Measurements from ENCODE around the gene BEND3. TPM values are rescaled to one million over a fixed set of nuclear protein-coding genes. Genes with fewer than 3 reads are reported as not detected.
A peak's percentile ranks its signal among the peaks of the same experiment; 100 is the strongest.
"Not testable (repeated sequence)": the region's sequence is repeated elsewhere in the genome, so short reads cannot be mapped to it uniquely, and the experiment has no call there.

Gene BEND3
- total RNA-seq, 4 donors from 2014 or later = 1.3 to 2.7 (median 2.2) TPM

DNA sequence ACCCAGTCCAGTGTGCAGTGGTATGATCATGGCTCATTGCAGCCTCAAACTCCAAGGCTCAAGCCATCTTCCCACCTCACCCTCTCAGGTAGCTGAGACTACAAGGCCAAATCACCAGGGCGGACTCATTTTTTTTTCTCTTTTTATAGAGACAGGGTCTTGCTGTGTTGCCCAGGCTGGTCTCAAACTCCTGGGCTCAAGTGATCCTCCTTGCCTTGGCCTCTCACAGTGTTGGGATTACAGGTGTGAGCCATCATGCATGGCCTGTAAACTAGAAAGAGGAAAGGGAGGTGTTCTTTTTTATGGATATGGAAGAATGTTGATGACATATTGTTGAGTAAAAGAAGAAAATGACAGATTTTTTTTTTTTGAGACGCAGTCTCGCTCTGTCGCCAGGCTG, 5.1 kb upstream of the BEND3 start:
- 99 to 100% methylated on average over 4 of the region's 4 CpGs for WGBS, 2 donors
- Histone ChIP-seq H3K4me1 (peaks cover 0 to 14% (median 7%) of the 10 kb centered on the region in 4 donors), H3K27me3 (no peaks in the 10 kb centered on the region), H3K36me3 (no peaks in the 10 kb centered on the region), H3K4me3 (no peak overlapping the region), H3K9me3 (no peaks in the 10 kb centered on the region), H3K27ac (no peak overlapping the region)
- TF ChIP-seq POLR2A (IDR thresholded peaks at IDR 0.05) = no peak
- TF ChIP-seq EP300 (IDR thresholded peaks at IDR 0.05) = no peak
- TF ChIP-seq, protein P1, sequence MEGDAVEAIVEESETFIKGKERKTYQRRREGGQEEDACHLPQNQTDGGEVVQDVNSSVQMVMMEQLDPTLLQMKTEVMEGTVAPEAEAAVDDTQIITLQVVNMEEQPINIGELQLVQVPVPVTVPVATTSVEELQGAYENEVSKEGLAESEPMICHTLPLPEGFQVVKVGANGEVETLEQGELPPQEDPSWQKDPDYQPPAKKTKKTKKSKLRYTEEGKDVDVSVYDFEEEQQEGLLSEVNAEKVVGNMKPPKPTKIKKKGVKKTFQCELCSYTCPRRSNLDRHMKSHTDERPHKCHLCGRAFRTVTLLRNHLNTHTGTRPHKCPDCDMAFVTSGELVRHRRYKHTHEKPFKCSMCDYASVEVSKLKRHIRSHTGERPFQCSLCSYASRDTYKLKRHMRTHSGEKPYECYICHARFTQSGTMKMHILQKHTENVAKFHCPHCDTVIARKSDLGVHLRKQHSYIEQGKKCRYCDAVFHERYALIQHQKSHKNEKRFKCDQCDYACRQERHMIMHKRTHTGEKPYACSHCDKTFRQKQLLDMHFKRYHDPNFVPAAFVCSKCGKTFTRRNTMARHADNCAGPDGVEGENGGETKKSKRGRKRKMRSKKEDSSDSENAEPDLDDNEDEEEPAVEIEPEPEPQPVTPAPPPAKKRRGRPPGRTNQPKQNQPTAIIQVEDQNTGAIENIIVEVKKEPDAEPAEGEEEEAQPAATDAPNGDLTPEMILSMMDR (IDR thresholded peaks at IDR 0.05) = no peak
- no peak for DNase-seq (ENCODE audit: low spot score in 2 of 2)

DNA sequence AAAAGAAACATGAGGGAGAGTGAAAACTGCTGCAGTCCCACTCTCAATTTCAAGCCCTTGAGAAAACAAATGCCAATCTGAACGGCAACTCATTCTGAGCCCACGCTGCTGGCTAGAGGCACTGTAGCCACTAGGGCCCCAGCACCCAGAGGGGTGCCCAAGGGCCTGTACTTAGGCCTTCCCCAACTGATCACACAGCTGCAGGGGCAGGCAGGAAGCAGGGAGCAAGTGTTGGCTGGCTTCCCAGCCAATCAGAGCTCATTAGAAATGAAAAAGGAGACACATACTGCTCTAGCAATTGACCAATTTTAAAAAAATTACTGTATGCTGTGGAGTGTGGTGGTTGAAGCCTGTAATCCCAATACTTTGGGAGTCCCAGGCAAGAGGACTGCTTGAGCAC, 3.7 kb upstream of the BEND3 start:
- no peaks in the 10 kb centered on the region for H3K27me3 ChIP-seq
- no peaks in the 10 kb centered on the region for H3K36me3 ChIP-seq
- no peaks in the 10 kb centered on the region for H3K9me3 ChIP-seq
- peaks cover 0 to 15% (median 8%) of the 10 kb centered on the region in 4 donors for H3K4me1 ChIP-seq
- H3K4me3 ChIP-seq = no peak overlapping the region
- no peak for DNase-seq (ENCODE audit: low spot score in 2 of 2)
- TF ChIP-seq, protein P1 (IDR thresholded peaks at IDR 0.05) = no peak
- TF ChIP-seq EP300 (IDR thresholded peaks at IDR 0.05) (no peak), POLR2A (IDR thresholded peaks at IDR 0.05) (no peak)
- WGBS, 2 donors = 34 to 58% methylated on average over 2 of the region's 2 CpGs
- H3K27ac ChIP-seq = no peak overlapping the region

DNA sequence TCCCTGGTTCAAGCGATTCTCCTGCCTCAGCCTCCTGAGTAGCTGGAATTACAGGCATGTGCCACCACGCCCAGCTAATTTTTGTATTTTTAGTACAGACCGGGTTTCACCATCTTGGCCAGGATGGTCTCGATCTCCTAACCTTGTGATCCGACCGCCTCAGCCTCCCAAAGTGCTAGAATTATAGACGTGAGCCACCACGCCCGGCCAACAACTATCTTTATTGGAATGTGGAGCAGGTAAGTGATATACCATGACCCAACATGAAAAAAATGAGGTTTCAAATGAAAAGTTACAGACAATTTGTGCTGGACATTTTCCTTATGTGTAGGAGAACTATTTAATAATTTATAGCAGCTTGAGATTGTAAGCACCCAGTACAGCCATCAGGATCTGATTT, 3.2 kb upstream of the BEND3 start:
- H3K9me3 ChIP-seq; H3K27ac ChIP-seq; DNase-seq (ENCODE audit: low spot score in 2 of 2); H3K36me3 ChIP-seq; H3K27me3 ChIP-seq; H3K4me3 ChIP-seq: not testable (repeated sequence)
- H3K4me1 ChIP-seq = peaks cover 0 to 19% (median 11%) of the 10 kb centered on the region in 4 donors
- WGBS, 2 donors = 96 to 98% methylated on average over 9 of the region's 9 CpGs

DNA sequence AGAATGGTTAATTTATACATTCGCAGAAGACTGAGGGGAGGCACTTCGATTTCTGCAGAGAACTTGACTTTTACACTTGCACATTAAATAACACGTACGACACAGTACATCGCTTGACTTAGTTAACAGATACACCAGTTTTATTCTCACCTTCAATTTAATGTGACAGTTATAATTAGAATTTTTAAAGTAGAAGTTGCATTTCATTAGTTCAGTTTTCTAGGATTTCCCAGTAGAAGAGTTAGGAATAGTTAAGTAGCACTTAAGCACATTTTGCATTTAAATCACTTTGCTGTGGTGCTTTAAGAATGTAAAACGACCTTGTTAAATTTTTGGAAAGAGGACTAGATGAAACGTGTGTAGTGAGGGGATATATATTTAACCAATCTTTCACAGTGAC, 1.6 kb upstream of the BEND3 start:
- TF ChIP-seq EP300 (IDR thresholded peaks at IDR 0.05) = no peak
- no peak for DNase-seq (ENCODE audit: low spot score in 2 of 2)
- no peaks in the 10 kb centered on the region for H3K27me3 ChIP-seq
- H3K4me1 ChIP-seq = peaks cover 0 to 21% (median 11%) of the 10 kb centered on the region in 4 donors
- no peak overlapping the region for H3K27ac ChIP-seq
- WGBS, 2 donors = 30 to 31% methylated on average over 7 of the region's 7 CpGs
- H3K36me3 ChIP-seq = no peaks in the 10 kb centered on the region
- no peaks in the 10 kb centered on the region for H3K9me3 ChIP-seq
- no peak overlapping the region for H3K4me3 ChIP-seq

DNA sequence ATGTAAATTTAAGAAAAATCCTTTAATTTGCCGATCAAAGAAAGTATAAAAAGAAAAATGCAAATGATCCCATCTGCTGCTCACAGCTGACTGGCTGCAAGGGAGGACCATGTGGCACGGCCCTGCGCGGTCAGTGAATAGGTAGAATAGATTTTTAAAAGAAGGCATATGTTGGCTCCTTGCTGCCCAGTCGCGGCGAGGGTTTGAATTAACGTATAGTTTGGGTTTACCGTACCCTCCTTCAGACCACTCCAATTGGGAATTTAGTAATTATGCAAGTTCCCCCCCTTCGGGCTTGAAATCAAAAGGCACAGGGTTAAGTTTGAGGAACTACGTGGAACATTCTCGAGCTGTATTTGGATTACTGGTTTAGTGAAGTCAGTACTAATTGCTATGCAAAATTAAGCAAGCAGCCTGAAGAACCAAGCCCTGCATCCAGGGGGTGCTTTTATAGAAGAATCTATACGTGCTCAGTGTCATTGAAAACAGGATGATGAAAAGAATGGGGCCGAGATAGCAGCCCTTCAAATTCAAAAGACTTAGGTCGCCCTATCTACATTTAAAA, 1.1 kb upstream of the BEND3 start:
- H3K4me3 ChIP-seq = peak overlapping the region; percentile 62 to 86 (median 73)
- no peaks in the 10 kb centered on the region for H3K36me3 ChIP-seq
- H3K27me3 ChIP-seq = no peaks in the 10 kb centered on the region
- TF ChIP-seq POLR2A (IDR thresholded peaks at IDR 0.05) = no peak
- TF ChIP-seq, protein P1 (IDR thresholded peaks at IDR 0.05) = no peak
- TF ChIP-seq EP300 (IDR thresholded peaks at IDR 0.05) = no peak
- WGBS, 2 donors = 2 to 3% methylated on average over 15 of the region's 15 CpGs
- H3K9me3 ChIP-seq = no peaks in the 10 kb centered on the region
- no peak overlapping the region for H3K27ac ChIP-seq
- DNase-seq (ENCODE audit: low spot score in 2 of 2) = no peak
- H3K4me1 ChIP-seq = peaks cover 0 to 21% (median 11%) of the 10 kb centered on the region in 4 donors

- Histone ChIP-seq H3K36me3 (no peaks in the 10 kb centered on the region), H3K27ac (peak overlapping the region; percentile 33 to 78 (median 56)), H3K27me3 (no peaks in the 10 kb centered on the region), H3K4me3 (peak overlapping the region; percentile 62 to 86 (median 73)), H3K4me1 (peaks cover 0 to 21% (median 11%) of the 10 kb centered on the region in 4 donors), H3K9me3 (no peaks in the 10 kb centered on the region)
- DNase-seq (ENCODE audit: low spot score in 2 of 2) = no peak
- TF ChIP-seq EP300 (IDR thresholded peaks at IDR 0.05) = no peak
- TF ChIP-seq, protein P1 (IDR thresholded peaks at IDR 0.05) = no peak
- TF ChIP-seq POLR2A (IDR thresholded peaks at IDR 0.05) = no peak
- WGBS, 2 donors = 0% methylated on average over 16 to 40 of the region's 45 CpGs
Measured at GRCh38 chr6:107115695-107116327, 496 bp upstream of the BEND3 start.
